ENCODE data around the gene NHLRC3. TPM values are rescaled to one million over a fixed set of nuclear protein-coding genes. Genes with fewer than 3 reads are reported as not detected.

Gene NHLRC3
- polyA plus RNA-seq, 2 of the 4 experiments (the other 2 are of a cell fraction), result 8.2 to 13.7 TPM

DNA sequence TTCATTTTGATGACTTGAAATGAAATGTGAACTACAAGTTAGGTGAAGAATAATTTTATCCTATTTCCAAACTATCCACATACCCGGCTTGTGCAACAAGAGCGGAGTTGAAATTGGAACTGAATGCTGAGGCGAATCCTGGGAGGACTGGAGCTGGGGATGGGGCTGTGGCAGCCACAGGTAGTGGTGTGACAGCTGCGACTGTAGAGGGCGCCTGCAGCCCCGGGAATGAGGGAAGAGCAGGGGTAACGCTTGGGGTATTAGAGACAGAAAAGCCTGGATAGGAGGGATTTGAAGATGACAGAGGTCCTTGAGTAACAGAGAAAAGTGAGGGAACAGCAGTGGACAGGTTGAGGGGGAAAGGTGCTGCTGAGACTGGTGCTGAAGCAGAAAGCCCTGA, 25.6 kb upstream of the NHLRC3 start:
- ATAC-seq (peak in 1 of 2 experiments; percentile 46; a peak in 1 of 6 replicates), FAIRE-seq (no peak), DNase-seq (ENCODE audit: low read depth in 1 of 2, low spot score in 1 of 2) (no peak)
- ChIA-PET POLR2A (no interaction called here), CTCF (no interaction called here)
- WGBS (ENCODE audit: missing lambda C conversion rate), result 79% methylated on average over 7 of the region's 7 CpGs
- no peaks in the 10 kb centered on the region for H3K9me3 ChIP-seq
- no peak overlapping the region for H3K27ac ChIP-seq
- no peak overlapping the region for H3K4me3 ChIP-seq
- no peaks in the 10 kb centered on the region for H3K4me1 ChIP-seq
- TF ChIP-seq JUNB (IDR thresholded peaks at IDR 0.05) (no peak), HDAC2 (IDR thresholded peaks at IDR 0.05) (no peak), NFE2L2 (conservative IDR thresholded peaks at IDR 0.05; ENCODE audit: low read length) (no peak), ZSCAN20 (CRISPR knock-in tag; IDR thresholded peaks at IDR 0.05) (no peak)
- TF ChIP-seq, protein P1, sequence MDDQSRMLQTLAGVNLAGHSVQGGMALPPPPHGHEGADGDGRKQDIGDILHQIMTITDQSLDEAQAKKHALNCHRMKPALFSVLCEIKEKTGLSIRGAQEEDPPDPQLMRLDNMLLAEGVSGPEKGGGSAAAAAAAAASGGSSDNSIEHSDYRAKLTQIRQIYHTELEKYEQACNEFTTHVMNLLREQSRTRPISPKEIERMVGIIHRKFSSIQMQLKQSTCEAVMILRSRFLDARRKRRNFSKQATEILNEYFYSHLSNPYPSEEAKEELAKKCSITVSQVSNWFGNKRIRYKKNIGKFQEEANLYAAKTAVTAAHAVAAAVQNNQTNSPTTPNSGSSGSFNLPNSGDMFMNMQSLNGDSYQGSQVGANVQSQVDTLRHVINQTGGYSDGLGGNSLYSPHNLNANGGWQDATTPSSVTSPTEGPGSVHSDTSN (IDR thresholded peaks at IDR 0.05), result no peak
- TF ChIP-seq, protein P2, sequence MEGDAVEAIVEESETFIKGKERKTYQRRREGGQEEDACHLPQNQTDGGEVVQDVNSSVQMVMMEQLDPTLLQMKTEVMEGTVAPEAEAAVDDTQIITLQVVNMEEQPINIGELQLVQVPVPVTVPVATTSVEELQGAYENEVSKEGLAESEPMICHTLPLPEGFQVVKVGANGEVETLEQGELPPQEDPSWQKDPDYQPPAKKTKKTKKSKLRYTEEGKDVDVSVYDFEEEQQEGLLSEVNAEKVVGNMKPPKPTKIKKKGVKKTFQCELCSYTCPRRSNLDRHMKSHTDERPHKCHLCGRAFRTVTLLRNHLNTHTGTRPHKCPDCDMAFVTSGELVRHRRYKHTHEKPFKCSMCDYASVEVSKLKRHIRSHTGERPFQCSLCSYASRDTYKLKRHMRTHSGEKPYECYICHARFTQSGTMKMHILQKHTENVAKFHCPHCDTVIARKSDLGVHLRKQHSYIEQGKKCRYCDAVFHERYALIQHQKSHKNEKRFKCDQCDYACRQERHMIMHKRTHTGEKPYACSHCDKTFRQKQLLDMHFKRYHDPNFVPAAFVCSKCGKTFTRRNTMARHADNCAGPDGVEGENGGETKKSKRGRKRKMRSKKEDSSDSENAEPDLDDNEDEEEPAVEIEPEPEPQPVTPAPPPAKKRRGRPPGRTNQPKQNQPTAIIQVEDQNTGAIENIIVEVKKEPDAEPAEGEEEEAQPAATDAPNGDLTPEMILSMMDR (IDR thresholded peaks at IDR 0.05), result 0 out of 3 replicates have a peak, but pooled peaks have one; percentile 7
- no peak overlapping the region for H3K4me2 ChIP-seq

DNA sequence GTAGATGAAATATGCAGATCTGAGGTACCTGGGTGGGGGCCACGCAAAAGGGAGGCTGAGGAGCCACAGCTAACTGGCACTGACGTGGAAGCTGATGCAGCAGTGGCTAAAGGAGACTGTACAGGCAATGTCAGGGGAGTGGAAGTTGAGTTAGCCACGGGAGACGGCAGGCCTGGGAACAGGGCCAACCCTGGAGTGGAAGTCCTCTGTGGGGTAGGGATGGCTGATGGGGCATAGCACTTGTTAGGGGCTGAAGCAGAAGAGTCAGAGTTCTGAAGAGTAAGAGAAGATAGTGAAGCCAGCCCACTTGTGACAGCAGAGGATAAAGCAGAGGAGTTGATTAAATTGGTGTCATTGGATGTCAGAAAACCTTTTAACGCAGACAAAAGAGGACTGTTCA, 24.8 kb upstream of the NHLRC3 start:
- Histone ChIP-seq H3K4me1 (no peaks in the 10 kb centered on the region), H3K27ac (no peak overlapping the region), H3K9me3 (no peaks in the 10 kb centered on the region), H3K4me3 (no peak overlapping the region), H3K4me2 (no peak overlapping the region)
- WGBS (ENCODE audit: missing lambda C conversion rate), result 94% methylated on average over 5 of the region's 5 CpGs
- FAIRE-seq (no peak), DNase-seq (ENCODE audit: low read depth in 1 of 2, low spot score in 1 of 2) (no peak), ATAC-seq (no peak)
- POLR2A ChIA-PET, result no interaction called here
- TF ChIP-seq EHMT2 (IDR thresholded peaks at IDR 0.05; ENCODE audit: low read depth), result no peak
- no peak for TF ChIP-seq CBX2 (IDR thresholded peaks at IDR 0.05; ENCODE audit: borderline replicate concordance, low read depth)
- no peak for TF ChIP-seq JUNB (IDR thresholded peaks at IDR 0.05)
- no peak for TF ChIP-seq MYC (IDR thresholded peaks at IDR 0.05; ENCODE audit: borderline replicate concordance, low read length)
- TF ChIP-seq, protein P3, sequence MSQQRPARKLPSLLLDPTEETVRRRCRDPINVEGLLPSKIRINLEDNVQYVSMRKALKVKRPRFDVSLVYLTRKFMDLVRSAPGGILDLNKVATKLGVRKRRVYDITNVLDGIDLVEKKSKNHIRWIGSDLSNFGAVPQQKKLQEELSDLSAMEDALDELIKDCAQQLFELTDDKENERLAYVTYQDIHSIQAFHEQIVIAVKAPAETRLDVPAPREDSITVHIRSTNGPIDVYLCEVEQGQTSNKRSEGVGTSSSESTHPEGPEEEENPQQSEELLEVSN (IDR thresholded peaks at IDR 0.05; ENCODE audit: borderline replicate concordance, low read depth), result no peak
- TF ChIP-seq FOSL2 (IDR thresholded peaks at IDR 0.05), result no peak
- TF ChIP-seq FOSL2 (CRISPR knock-in tag; IDR thresholded peaks at IDR 0.05), result no peak
- TF ChIP-seq KDM5A (IDR thresholded peaks at IDR 0.05), result no peak
- TF ChIP-seq HDAC2 (IDR thresholded peaks at IDR 0.05), result no peak
- no peak for TF ChIP-seq RCOR1 (IDR thresholded peaks at IDR 0.05; ENCODE audit: low read depth, low read length)
- TF ChIP-seq, protein P1 (IDR thresholded peaks at IDR 0.05), result no peak
- no peak for TF ChIP-seq NR3C1 (IDR thresholded peaks at IDR 0.05)
- no peak for TF ChIP-seq ZNF302 (CRISPR knock-in tag; IDR thresholded peaks at IDR 0.05)
- TF ChIP-seq TFCP2L1 (CRISPR knock-in tag; IDR thresholded peaks at IDR 0.05), result no peak
- no peak for TF ChIP-seq RARB (CRISPR knock-in tag; IDR thresholded peaks at IDR 0.05)
- TF ChIP-seq ESRRA (IDR thresholded peaks at IDR 0.05; ENCODE audit: borderline replicate concordance, low read length), result no peak
- TF ChIP-seq, protein P4, sequence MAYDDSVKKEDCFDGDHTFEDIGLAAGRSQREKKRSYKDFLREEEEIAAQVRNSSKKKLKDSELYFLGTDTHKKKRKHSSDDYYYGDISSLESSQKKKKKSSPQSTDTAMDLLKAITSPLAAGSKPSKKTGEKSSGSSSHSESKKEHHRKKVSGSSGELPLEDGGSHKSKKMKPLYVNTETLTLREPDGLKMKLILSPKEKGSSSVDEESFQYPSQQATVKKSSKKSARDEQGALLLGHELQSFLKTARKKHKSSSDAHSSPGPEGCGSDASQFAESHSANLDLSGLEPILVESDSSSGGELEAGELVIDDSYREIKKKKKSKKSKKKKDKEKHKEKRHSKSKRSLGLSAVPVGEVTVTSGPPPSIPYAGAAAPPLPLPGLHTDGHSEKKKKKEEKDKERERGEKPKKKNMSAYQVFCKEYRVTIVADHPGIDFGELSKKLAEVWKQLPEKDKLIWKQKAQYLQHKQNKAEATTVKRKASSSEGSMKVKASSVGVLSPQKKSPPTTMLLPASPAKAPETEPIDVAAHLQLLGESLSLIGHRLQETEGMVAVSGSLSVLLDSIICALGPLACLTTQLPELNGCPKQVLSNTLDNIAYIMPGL (CRISPR knock-in tag; IDR thresholded peaks at IDR 0.05; ENCODE audit: borderline replicate concordance), result no peak
- TF ChIP-seq, protein P5, sequence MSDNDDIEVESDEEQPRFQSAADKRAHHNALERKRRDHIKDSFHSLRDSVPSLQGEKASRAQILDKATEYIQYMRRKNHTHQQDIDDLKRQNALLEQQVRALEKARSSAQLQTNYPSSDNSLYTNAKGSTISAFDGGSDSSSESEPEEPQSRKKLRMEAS (IDR thresholded peaks at IDR 0.05), result no peak
- TF ChIP-seq TP53 (CRISPR knock-in tag; IDR thresholded peaks at IDR 0.05), result no peak
- TF ChIP-seq, protein P6, sequence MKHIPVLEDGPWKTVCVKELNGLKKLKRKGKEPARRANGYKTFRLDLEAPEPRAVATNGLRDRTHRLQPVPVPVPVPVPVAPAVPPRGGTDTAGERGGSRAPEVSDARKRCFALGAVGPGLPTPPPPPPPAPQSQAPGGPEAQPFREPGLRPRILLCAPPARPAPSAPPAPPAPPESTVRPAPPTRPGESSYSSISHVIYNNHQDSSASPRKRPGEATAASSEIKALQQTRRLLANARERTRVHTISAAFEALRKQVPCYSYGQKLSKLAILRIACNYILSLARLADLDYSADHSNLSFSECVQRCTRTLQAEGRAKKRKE (CRISPR knock-in tag; IDR thresholded peaks at IDR 0.05; ENCODE audit: low read depth), result no peak
- no peak for TF ChIP-seq FOXS1 (CRISPR knock-in tag; IDR thresholded peaks at IDR 0.05)
- CTCF ChIA-PET, result no interaction called here

All from A549 (cell line).